H1 (cell line): ENCODE measurements around the gene GSK3B. TPM values are rescaled to one million over a fixed set of nuclear protein-coding genes. Genes with fewer than 3 reads are reported as not detected.

Experiments used
- EZH2 ChIP-seq: fragments of 200-600 bp; sonication (generic); IDR thresholded peaks from 2 replicates; pipeline ENCODE4 v1.7.1; 2012; ENCODE audit warnings: low read depth, mild to moderate bottlenecking, moderate library complexity, low read length, inconsistent platforms; ENCODE audit not compliant: severe bottlenecking
- HDAC2 ChIP-seq, 2 experiments: fragments of 300-600 bp in 1 of 2; sonication (generic) in 1 of 2; IDR thresholded peaks; 2 replicates each; pipeline ENCODE4 v1.6.1; 2011 to 2012; ENCODE audit warnings: low read depth in 2 of 2, low read length in 2 of 2, mild to moderate bottlenecking in 2 of 2, moderate library complexity in 2 of 2, borderline replicate concordance in 1 of 2, inconsistent platforms in 1 of 2
- HDAC6 ChIP-seq: IDR thresholded peaks from one replicate; pipeline ENCODE4 v1.7.1; 2012; ENCODE audit warnings: low read depth, mild to moderate bottlenecking, inconsistent platforms, low read length, moderate library complexity
- POU5F1 ChIP-seq: IDR thresholded peaks from 2 replicates; pipeline ENCODE4 v1.6.1; 2011; ENCODE audit warnings: low read depth, mild to moderate bottlenecking, low read length, moderate library complexity
- SIN3A ChIP-seq, 2 experiments: IDR thresholded peaks in 1 of 2; conservative IDR thresholded peaks in 1 of 2; 2 replicates each; pipeline ENCODE4 v1.6.1; 2011 to 2012; ENCODE audit warnings: low read length in 2 of 2, improper control_type of control experiment in 1 of 2, low read depth in 1 of 2, mild to moderate bottlenecking in 1 of 2
- SIX5 ChIP-seq: IDR thresholded peaks from 2 replicates; pipeline ENCODE4 v1.6.1; 2011; ENCODE audit warnings: mild to moderate bottlenecking, low read depth, low read length
- SRF ChIP-seq: IDR thresholded peaks from 2 replicates; pipeline ENCODE4 v1.6.1; 2011; ENCODE audit warnings: mild to moderate bottlenecking, low read depth, low read length, moderate library complexity
- TAF7 ChIP-seq: optimal IDR thresholded peaks from 2 replicates; pipeline ENCODE3; 2011; ENCODE audit warnings: low read depth, mild to moderate bottlenecking, inconsistent platforms, low read length, moderate library complexity, borderline replicate concordance
- polyA plus RNA-seq, 7 experiments: library from polyadenylated mRNA; depleted of rRNA in 3 of 7; stranded (reverse) in 5 of 7; unstranded in 2 of 7; fragments of >200 nt in 5 of 7; fragments of 200-250 nt in 2 of 7; gene quantifications; 1 replicate in 5 of 7; 2 replicates in 1 of 7; 4 replicates in 1 of 7; pipeline versions ENCODE4 v1.2.1 to v1.2.3, GENCODE V29; 2011 to 2013; ENCODE audit warnings: missing spikeins in 2 of 7, mixed read lengths in 2 of 7
- total RNA-seq: library from RNA; stranded (reverse); fragmentation: NEBNext Ultra II Directional; extraction: Animal tissue kit (Norgen Biotek cat#: 25700); gene quantifications from 2 replicates; pipeline ENCODE4 v1.2.1, GENCODE V29; 2021

GSK3B gene
- total and polyA plus RNA-seq, 2 of the 8 experiments (the other 6 are each of a cell fraction or from before 2014, with no cell fraction given) = 24.2 to 50.7 TPM

GRCh38 chr3:120130656-120131055, 36.4 kb upstream of the GSK3B start (continued):
- no peak for TF ChIP-seq EZH2
- no peak for TF ChIP-seq POU5F1
- TF ChIP-seq SIX5 = no peak
- TF ChIP-seq TAF7 = no peak
- TF ChIP-seq HDAC2 (IDR thresholded peaks at IDR 0.05; ENCODE audit: borderline replicate concordance in 1 of 2, low read depth in 2 of 2, low read length in 2 of 2) = no peak
- no peak for TF ChIP-seq SRF
- no peak for TF ChIP-seq SIN3A (conservative IDR thresholded peaks at IDR 0.05 in 1 of 2, IDR thresholded peaks at IDR 0.05 in 1 of 2; ENCODE audit: low read depth in 1 of 2, low read length in 2 of 2)
- no peak for TF ChIP-seq HDAC6
